ENCODE data around the gene ADCY1.

The ADCY1 gene

DNA sequence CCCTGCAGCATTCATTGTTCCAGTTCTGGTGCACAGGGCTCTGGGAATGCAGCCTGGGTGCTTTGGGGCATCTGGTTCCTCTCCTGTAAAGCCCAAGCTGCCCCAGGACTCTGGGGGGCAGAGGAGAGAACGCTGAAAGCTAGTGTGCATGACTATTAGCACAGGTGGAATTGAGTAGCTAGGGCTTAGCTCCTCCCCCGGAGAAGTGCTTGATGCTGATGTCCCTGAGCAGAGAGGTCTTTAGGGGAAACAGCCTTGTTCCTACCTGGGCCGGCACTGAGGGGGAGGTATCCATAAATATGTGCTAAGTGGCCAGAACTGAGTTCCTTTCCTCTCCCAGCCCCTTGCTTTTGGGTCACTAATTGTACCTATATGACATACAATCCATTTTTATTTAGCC is 3.9 kb downstream of the ADCY1 start:
- DNase-seq, result no peak

DNA sequence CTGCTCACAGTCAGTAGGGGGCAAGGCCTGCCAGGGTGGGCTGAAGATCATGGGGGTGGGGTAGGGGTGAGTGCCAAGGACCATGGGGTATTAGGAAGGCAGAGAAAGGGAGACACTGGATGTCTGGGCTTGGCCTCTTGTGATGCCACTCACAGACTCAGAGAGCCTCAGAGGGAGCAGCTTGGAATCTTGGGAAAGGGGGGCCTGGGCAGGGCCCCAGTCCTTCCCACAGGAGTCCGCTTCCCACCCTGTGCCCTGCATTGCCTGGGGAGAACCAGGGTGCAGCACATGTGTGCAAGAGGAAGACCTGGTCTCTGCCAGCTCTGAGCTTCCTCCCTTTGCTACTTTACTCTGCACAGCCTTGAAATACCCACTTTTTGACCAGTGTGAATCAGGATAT is 4.3 kb downstream of the ADCY1 start:
- no peak for DNase-seq

DNA sequence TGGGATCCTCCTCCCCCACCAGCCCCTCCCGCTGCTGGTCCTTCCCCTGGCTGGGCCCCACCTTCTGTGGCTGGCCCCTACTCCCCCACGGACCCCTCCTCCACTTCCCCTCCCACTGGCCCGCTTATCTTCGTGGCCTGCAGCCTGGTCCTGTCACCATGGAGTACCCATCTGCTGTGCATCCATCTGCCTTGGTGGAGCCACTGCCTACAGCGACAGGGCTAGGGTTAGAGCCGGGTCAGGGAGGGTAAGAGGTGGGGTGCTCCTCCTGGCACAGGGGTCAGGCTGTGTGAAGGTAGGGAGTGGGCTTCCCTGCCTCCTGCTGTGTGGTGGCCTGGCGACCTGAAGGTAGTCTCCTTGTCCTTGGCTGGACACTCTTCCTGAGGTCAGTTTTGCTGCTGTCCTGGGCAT is 5.2 kb downstream of the ADCY1 start:
- no peak for DNase-seq

DNA sequence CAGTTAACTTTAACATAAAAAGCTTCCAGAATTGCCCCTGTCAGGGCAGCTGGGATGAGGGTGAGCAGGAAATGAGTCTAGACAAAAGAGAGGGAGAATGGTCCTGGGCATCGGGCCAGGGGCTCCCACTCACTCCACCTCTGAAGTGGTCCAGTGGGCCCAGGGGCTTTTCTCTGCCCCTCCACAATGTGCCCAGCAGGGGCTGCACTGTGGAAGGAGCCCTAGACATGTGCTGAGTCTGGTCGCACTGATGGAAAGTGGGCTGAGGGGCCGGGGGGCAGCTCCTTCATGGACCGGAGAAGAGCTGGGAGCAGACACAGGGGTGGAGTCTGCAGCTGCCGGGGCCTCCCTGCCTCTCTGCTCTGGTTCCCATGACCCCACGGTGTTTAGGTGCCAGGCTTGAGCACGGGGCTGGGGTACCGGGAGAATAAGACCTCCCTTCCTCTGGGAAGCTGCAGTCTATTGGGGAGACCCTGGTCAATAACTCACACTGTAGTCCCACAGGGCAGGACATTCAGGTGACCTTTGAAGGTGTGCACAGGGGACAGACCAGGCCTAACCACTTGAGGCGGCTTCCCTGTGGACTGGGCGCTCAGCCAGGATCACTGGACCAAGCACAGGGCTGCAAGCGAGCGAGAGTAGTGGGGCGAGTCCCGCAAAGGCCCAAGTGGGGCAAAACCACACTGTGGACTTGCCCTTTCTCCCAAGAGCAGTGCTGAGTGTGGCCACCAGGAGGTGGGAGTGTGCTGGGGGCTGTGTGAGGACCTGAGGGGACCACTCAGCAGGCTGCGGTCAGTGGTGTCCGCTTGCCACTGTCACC is 6.1 kb downstream of the ADCY1 start:
- DNase-seq, result no peak

DNA sequence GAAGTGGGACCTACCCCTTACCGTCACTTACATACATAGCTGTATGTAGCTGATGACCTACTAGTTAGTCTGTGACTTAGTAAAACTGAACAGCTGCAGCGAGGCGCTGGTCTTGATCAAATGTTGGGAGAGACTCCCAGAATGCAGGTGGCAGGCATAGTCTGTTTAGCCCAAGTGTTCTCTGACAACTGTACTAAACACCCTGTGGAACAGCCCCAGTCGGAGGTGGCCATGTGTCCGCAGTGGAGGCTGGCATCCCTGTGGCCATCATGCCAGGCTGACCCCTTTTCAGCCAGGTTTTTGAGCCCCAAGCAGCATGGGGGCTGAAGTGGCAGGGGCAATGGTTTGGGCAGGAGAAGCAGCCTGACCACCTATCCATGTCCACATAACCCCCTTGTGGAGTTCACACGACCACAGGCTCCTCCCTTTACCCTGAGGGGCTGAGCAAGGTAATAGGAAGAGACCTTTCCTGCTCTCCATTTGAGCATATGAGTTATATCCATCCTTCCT is 7.2 kb downstream of the ADCY1 start:
- DNase-seq, result no peak

DNA sequence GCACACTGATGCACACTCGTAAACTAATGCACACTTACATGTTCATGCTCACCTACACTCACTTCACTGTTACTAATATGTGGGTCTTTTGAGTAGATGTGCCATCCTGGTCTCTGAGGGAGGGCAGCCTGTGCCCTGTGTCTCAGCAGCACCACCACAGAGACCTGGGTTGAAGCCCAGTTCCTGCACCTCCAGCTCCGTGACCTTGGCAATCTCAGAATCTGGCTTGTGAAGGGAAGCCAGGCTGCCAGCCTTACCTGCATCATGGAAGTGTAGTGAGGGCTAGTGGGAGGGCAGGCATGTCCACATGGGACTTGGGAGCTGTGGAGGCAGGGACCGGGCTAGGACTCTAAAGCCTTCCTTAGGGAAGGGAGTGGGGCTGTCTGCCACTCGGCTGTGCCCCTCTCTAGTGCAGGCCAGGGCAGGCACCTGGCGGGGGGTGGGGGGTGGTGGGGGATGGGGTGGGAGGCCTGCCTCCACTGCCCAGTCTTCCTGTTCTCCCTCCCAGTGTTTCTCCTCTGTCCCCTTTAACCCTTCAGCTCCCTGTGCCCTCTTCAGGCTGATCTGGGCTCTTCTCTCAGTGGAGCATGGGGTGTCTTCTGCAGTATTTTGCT is 8.1 kb downstream of the ADCY1 start:
- no peak for DNase-seq

DNA sequence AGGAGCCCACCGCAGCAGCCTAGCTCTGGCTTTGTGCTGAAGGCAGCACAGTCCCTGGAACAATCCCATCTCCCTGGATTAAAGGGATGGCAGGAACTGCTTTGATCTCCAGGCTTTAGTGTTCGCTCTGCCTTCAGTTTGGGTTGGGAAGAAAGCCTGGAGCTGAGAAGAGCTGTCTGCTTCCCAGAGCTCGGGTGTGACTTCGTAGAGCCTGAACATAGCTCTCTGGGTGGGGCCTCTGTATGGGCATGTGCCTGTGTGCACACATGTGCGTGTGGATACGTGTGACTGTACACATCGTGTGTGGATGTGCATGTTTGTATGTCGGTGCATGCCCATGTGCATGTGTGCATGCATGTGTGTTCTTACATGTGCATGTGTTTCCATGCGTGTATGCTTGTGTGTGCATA is 8.7 kb downstream of the ADCY1 start:
- DNase-seq, result no peak

DNA sequence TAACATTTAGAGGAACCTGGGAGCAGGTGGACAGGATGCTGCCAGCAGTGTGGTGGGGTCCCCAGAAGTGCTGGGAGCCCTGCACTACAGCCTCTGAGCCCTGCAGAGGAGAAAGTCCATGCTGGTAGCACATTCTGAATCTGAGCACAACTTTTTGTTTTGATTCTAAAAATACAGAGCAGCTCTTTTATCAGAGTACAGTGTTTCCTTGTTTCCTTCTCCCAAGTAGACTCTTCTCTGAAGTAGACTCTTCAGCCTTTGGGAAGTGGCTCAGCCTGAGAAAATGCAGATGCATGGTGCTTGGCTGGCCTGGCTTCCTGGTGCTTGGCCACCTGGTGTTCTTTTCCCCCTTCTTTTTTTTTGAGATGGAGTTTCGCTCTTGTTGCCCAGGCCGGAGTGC is 9.1 kb downstream of the ADCY1 start:
- no peak for DNase-seq

DNA sequence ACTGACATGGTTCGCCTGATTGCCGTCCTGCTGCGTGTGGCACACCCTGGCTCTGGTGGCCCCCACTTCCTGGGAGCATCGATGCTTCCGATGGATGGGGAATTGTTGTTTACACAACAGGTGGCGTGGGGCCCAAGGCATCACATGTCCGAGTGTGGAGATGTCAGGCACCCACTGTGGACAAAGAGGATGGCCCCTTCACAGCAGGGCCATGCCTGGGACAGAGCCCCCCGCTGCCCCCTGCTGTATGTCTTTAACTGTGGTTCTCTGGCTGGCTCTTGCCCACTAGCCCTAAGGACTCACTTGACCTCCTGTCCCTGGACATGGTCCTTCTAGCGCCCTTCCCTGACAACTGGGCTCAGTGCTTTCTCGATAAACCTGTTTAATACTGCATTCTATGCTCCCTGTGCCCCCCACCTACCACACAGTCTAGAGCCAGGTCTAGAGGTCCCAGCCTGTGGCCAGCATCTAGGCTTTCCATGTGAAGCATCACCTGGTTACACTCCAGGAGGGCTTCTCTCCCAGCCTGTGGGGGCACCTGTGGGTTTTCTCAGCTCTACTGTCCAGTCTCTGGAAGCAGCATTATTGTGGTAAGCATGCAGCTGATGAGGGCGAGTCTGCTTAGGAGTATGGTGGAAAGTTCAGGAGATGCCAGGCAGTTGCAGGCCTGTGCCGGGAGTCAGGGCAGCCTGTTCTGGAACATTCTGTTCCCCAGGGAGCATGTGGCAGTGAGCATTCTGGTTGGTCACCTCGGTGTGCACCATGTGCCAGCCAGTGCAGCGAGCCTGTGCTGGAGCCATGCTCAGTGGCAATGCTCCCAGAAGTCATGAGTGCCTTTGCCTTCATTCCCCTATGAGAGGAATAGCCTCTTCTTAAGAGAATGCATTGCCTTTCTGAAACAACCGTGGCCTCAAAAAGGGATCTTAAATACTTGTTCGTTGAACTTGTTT is 10.4 kb downstream of the ADCY1 start:
- no peak for DNase-seq

DNA sequence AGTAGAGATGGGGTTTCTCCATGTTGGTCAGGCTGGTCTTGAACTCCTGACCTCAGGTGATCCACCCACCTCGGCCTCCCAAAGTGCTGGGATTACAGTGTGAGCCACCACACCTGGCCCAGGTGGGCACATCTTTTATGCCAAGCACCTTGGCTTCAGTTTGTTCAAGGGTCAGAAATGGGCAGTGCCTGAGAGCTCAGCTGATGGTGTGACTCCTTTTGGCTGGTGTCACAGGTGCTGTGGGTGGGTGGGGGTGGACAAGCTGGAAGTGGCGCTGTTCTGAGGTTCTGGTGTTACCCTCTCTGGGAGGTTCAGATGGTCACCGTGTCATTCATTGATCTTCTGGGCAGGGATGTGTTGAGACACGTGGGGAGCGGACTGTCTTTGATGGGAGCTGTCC is 11.5 kb downstream of the ADCY1 start:
- no peak for DNase-seq

DNA sequence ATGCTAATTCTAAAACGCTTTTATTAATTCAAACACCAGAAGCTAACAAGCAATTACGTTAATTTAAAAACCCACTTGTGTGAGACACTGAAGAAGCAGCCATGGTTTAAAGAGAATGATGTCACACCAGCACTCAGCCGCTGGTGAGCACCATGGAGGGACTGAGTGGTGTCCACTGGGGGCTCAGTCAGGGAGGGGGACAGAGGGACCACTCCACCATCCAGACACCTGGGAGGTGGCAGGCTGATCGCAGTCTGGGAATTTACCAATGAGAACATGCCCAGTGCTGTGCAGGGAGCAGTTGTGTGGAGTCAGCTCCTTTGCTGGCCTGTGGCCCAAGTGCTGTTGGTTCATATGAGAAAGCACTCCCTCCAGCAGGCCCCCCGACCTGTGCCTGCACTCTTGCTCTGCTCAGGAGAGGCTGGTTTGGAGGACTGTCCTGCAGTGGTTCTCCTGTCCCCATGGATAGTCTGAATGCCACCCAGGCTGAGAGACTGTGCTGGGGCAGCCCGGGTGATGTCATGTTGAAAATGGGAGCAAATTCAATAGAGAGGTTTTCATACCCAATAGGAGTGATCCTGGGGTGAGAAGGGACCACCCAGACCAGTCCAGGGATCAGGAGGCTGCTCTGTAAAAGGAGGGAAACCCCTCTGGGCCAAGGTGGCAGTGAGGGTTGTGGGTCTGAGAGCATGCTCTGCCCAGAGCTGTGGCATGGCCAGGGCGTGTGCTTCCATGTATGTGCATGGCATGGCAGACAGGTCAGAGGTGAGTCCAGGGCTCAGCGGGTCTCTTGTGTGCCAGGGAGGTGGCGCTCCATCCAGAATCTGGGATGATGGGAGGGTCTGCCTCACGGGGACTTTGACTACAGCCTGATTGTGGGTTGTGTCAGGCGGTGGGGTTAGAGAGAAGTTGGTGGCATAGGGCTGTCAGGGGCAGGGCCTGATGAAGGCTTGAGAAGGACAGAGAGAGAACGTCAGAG is 12.7 kb downstream of the ADCY1 start:
- DNase-seq, result no peak

DNA sequence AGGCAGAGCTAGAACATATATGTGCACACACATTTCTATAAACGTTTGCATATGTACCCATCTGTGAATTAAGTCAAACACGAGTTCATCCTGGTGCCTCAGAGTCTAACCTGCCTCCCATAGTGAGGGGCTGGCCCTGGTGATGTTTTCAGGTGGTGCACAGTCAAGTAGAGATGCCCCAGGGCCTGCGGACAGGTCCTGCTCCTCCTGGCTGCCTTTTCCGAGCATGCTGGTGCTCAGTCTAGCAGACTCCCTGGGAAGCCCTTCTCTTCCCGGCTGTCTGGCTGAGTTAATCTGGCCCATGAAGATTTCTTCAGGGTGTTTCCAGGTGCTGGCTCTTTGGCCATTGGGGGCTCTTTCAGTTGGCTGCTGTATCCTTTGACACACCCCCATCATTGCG is 14.3 kb downstream of the ADCY1 start:
- DNase-seq, result no peak

DNA sequence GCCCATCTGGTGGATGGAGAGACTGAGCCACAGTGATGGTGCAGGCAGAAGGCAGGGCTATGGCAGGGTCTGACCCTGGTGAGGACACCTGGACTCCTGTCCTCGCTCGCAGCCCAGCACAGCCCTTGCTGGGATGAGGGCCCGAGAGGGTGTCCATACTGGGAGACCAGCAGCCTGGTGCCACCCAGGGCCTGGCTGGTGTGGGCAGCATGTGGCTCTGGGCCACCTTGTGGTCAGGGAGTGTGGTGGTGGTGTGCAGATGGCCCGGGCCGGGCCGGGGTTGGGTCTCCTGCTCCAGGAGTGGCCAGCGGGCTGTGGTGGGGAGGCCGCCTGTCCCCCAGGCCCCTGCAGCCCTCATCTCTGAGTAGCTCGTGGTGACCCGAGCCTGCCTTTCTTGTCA is 14.9 kb downstream of the ADCY1 start:
- DNase-seq, result no peak

DNA sequence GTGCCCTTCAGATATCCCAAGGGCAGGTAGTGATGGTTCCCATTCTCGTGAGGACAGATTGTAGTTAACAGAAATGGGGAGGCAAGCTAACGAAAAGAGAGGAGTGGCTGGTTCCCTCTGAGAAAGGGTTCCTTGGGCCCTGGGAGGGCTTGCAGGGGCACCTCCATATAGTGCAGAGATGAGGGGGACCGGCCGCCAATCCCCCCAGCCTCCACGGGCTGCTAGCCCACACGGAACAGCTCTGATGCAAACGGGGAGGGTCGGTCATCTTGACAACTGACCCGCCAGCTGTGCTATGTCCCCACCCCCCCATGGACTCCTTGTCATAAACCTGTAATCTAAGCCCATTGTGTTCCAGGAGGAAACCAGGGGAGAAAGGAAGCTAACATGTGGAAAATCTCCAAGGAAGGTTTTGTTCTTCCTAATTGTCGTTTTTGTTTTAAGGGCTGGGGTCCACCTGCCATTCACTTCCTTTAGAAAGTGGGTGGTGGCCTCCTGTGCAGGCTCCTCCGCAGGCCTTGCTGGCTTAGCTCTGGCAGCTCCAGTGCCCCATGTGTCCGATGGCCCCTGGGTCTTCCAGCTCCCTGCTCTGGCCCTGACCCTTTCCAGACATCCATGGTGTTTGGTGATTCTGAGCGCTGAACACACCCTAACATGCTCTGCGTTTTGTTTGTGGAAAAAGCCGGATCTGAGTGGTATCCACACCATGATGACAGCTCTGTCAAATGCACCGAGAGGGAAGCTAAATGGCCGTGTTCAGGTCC is 15.9 kb downstream of the ADCY1 start:
- DNase-seq, result no peak

DNA sequence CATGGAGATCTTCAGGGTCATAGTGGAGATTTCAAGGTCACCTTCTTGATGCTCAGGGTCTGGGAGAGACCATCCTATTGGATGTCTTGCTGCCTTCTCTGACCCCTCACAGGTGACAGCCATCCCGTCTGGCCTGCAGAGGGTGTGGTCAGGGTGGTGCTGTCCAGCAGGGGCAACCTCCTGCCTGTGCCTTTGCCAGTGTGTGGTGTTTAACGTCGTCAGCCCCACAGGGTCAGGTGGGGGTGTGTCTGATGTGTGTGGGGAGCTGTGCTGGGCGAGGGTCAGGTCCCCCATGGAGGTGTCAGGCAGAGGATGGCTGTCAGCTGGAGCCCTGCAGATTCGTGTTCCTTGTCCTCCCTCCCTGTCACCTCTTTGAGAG is 16.5 kb downstream of the ADCY1 start:
- DNase-seq, result no peak

DNA sequence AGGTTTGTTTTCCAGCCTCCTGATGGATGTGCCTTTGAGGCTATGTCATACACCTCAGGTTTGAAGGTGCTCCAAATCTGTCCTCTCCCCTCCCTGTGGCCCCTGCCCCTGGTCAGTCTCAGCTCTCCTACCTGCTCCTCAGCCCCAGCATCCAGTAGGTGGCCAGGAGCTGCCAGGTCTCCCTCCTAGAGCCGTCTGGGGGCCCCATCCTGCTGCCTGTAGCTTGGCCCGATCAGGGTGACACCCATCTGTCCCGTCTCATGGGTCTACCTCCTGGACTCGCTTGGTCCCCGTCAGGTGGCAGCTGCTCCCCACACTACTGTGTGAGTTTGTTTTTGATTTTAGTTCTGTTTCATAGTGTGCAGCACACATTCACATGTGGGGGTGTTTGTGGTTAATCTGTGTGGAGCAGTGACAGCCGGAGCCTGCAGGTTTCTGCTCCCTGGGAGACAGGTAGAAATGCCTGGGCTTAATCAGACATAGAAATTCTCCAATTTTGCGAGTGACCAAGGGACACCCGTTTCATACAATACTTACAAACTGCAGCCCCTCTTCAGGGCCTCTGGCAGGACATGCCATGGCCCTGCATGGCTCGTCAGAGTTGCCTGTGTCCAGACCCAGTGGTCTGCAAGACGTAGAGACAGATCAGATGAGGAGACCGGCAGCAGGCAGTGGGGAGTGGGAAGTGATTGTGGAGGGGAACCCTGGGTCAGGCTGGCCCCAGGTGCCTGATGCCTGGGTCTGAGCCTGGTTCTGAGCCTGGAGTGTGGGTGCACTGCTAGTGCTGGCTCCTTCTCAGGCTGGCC is 17.1 kb downstream of the ADCY1 start:
- no peak for DNase-seq

DNA sequence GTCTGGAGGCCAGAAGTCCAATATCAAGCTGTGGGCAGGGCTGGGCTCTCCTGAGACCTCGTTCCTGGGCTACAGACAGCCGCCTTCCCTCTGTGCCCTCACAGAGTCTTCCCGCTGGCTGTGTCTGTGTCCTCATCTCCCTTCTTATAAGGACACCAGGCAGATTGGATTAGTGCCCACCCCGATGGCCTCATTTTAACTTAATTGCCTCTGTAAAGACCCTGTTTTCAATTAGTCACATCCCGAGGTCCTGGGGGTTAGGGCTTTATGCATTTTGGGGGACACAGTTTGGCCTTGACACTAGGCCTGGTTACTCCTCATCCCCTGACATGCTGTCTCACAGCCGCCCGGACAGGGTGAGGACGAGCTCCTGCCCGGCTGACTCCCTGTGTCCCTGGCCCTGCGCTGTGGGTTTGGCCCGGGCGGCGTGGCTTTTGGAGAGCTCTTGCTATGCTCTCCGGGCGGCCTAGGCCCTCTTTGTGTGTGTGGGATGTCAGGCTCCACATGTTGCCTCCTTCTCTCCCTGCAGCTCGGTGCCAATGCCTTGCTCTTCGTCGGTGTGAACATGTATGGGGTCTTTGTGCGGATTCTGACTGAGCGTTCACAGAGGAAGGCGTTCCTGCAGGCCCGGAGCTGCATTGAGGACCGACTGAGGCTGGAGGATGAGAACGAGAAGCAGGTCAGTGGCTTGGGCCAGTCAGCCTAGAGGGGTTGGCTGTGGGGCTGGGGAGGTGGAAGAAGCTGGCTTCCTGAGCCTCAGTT is 18.2 kb downstream of the ADCY1 start:
- DNase-seq, result no peak

DNA sequence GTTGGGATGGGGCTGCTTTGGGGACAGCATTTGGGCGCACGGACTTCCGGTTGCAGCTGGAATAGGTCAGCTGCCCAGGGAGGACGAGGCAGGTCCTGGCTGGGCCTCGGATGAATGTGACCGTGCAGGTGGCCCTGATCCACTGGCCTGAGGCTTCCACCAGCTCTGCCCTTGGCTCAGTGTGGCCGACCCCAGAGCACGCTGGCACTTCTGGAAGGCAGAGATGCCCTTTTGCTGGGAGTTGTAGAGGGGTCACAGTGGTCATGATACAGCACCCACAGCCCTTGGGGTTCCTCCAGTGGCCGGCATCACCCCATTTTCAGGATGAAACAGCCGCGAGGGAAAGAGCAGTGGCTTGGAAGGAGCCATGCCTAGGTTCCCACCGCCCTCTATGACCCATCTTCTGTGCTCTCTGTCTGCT is 19.0 kb downstream of the ADCY1 start:
- DNase-seq, result no peak

DNA sequence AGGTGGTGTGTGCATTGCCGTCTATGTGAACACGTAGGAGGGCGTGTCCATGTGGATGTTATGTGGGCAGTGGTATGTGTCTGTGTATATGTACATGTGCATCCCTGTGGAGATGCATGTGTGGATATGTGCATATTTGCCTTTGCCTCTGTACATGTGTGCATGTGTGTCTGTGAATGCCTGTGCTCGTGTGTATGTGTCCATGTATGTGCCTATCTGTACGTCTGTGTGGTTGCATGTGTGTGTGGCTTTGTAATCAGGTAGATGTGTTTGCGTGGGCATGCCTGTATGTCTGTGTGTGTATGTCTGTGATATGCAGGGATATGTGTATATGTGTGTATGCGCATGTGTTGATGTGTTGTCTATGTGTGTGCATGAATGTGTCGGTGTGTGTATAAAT is 19.7 kb downstream of the ADCY1 start:
- no peak for DNase-seq
